IPS-18c (cell line): ENCODE measurements around the gene ZIC4.

Experiments
- H3K4me3 ChIP-seq: 2 replicates; pipeline ENCODE4 v1.7.0; 2013; ENCODE audit warnings: low read depth, mild to moderate bottlenecking, low read length, moderate library complexity; ENCODE audit not compliant: insufficient read depth
- H3K9me3 ChIP-seq: one replicate; pipeline ENCODE4 v1.6.1; 2013; ENCODE audit warnings: mild to moderate bottlenecking, low read length, moderate library complexity; ENCODE audit not compliant: control insufficient read depth, insufficient read depth

Gene ZIC4

DNA sequence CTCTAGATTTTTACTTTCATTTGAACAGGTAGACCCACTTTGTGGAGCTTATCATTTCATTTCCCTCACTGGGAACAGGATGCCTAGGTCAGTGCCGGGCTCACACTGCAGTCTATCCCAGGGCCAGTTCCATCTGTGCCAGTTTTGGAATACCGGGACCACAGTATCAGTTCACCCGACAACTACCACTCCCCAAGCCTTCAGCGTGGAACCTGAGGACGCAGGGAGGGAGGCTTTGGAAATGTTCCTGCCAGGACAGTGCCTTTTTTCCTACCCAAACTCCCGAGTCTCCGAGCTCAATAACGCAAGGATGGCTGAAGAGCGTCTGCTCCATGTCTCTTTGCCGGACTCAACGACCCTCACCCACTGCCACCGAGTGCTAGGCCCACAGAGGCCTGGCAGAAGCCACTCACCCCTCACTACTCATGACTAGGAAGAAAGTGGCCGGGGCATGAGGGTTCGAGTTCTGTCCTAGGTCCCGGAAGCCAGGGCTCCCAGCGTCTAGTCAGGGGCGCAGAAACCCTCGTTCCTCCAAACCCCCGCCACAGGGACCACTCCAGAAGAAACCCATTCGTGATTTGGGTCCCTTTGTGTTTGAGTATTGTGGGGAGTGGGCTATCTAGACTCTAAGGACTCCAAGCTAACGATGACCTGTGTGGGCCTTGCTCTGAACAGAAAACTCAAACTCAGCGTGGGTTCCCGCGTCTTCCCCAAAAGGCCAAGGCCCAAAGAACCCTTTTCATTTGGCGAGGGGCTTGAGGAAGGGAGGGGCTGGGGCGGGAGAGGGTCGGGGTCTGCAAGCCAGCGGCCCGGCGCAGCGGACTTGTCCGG, 14.2 kb upstream of the ZIC4 start:
- Histone ChIP-seq H3K9me3 (peaks cover 2% of the 10 kb centered on the region), H3K4me3 (peak overlapping the region; percentile 49)

DNA sequence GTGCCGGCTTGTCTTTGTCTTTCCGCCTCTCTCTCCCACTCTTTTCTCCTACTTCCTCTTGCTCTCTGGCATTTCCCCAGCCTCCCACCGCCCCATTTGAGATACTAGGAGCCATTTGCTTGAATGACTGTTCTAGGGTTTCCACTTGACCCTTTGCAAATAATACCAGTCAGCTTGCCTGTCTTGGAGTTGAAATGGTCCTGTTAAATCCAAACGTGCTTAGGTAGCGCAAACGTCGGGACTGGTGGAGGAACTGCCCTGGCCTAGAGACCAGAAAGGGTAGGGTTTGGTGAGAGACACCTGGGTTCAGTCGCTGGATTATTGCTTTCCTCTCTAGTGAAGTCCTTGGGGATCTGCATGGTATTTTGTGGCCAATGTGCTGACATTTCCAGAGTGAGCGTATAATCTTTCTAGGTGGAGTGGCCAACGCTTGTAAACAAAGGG, 13.5 kb upstream of the ZIC4 start:
- Histone ChIP-seq H3K9me3 (peaks cover 2% of the 10 kb centered on the region), H3K4me3 (peak overlapping the region; percentile 70)

DNA sequence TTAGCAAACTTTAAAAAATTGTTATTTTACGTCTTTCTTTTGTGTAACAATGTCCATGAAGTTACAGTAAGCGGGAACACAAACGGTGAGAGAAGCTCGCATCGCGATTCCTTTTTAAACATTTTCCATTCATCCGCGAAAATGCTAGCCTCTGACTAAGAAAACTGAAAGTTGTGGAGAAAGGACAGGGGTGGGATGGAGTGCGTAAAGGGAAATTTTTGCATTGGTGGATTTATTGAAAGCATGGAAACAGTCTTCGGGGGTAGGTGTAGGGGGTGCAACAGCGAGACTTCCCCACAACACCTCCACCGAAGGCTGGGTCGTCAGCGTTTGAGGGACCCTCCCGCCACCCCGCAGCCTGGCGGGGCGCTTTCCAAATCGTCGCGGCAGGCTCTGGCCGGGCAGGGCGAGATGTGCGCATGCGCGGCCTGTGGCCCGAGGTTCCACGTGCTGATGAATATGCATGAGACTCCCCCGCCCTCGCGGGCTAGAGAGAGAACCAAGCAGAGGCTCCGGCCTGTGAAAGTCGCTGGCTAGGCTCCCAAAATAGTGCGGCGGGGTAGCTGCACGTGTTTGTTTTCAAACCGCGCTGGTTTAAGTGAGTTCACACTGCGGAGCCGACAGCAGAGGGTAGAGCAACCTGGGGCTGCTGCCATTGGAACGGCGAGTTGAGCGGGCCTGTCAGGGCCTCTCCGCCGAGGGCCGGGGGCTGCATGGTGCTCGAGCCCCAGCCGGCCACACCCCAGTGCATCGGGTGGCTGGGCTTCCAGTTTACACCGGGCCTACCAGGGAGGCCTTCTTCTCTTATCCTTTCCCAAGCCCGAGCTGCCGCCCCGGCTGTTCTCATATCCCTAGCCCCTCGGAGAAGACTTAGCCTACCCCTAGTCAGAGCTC, 12.7 kb upstream of the ZIC4 start:
- H3K9me3 ChIP-seq = peaks cover 2% of the 10 kb centered on the region
- H3K4me3 ChIP-seq = peak overlapping the region; percentile 70

GRCh38 chr3:147418371-147418781, 12.0 kb upstream of the ZIC4 start:
- Histone ChIP-seq H3K4me3 (no peak overlapping the region; the same call in 1 of the 2 replicates), H3K9me3 (peaks cover 2% of the 10 kb centered on the region)

DNA sequence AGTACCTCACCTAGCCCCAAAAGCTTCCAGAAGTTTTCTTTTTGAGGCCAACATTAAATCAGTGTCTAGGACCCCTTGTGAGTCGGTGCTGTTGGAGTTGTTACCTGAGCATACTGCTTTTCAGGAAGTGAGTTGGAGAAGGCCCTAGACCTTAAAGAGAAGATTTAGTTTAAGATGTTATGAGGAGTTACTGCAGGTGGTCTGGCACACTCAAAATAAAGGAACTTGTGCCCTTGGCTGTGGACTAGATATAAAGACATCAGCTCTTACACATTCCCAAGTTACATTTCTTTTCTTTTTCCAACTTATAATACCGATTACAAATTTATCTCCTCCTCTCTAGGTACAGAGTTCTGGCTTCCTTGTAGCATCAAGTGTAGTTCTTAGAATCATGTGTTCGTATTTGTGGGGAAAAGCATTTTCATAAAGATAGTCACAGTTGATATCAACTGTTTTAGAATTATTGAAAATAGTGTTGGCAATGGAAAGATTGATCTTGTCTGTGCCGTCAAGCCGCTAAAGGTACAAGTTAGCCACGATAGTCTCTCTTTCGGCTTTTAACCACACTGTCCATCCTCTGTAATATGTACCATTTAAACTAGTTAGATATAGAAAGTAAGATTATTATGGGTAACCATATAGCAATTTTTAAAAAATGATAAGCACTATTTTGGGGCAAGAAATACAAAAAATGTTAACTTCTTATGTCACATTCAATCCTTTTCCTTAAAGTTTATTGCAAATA, 11.4 kb upstream of the ZIC4 start:
- H3K4me3 ChIP-seq = no peak overlapping the region
- peaks cover 2% of the 10 kb centered on the region for H3K9me3 ChIP-seq

GRCh38 chr3:147416931-147417330, 10.6 kb upstream of the ZIC4 start:
- peaks cover 2% of the 10 kb centered on the region for H3K9me3 ChIP-seq
- no peak overlapping the region for H3K4me3 ChIP-seq

- H3K9me3 ChIP-seq = peaks cover 2% of the 10 kb centered on the region
Observed at GRCh38 chr3:147415874-147416273, 9.5 kb upstream of the ZIC4 start.

DNA sequence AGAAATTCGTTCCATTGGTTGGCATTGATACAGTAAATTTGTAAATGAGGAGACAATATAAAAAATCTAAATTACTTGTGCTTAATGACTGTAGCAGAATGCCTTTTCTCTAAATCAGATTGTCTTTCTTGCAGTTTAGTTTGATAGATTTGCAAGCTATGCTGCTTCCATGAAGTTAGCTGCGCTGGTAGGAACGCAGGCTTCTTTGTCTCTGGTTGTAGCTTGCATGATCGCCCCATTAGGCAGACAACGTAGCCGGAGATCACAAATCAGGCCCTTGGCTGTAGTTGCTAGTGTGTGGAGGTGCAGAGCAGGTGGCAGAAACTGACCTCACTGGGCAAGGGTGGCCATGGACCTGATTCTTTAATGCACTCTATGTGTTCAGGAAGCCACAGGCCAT, 8.9 kb upstream of the ZIC4 start:
- H3K4me3 ChIP-seq = no peak overlapping the region
- no peaks in the 10 kb centered on the region for H3K9me3 ChIP-seq

More at GRCh38 chr3:147415874-147416273, 9.5 kb upstream of the ZIC4 start:
- H3K4me3 ChIP-seq = no peak overlapping the region

GRCh38 chr3:147414390-147415138, 8.2 kb upstream of the ZIC4 start:
- H3K9me3 ChIP-seq = no peaks in the 10 kb centered on the region
- H3K4me3 ChIP-seq = no peak overlapping the region

- Histone ChIP-seq H3K4me3 (peak overlapping the region; percentile 38; the same call in 1 of the 2 replicates), H3K9me3 (no peaks in the 10 kb centered on the region)
Observed at GRCh38 chr3:147413686-147414389, 7.5 kb upstream of the ZIC4 start.

DNA sequence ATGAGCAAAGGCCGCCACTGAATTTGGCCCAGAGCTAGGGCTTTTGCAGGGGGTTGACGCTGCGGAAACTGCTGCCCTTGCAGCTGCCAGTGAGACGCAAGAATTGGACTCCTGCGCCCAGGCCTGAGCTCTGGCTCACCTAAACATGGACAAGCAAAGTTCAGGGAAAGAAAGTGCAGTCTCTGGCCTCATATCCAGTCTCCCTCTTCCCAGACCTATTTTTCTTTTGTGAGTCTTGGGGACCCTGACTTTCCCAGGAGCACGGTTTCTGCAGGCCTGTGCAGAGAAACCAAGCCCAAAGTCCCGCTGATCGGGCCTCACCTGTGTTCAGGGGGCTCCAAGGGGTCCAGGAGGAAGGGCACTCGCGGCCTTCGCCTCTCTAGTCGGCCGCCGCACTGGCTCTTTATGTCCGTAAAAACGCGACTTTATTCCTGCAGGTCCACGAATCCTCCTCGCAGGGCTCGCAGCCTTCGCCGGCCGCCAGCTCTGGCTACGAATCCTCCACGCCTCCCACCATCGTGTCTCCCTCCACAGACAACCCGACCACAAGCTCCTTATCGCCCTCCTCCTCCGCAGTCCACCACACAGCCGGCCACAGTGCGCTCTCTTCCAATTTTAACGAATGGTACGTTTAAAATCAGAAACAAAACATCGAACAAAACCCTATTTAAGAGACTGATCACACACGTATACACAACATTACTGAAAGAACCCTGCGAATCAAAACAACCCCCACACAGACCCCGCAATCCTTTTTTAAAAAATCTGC, 6.8 kb upstream of the ZIC4 start:
- H3K4me3 ChIP-seq = peak overlapping the region; percentile 38
- no peaks in the 10 kb centered on the region for H3K9me3 ChIP-seq

DNA sequence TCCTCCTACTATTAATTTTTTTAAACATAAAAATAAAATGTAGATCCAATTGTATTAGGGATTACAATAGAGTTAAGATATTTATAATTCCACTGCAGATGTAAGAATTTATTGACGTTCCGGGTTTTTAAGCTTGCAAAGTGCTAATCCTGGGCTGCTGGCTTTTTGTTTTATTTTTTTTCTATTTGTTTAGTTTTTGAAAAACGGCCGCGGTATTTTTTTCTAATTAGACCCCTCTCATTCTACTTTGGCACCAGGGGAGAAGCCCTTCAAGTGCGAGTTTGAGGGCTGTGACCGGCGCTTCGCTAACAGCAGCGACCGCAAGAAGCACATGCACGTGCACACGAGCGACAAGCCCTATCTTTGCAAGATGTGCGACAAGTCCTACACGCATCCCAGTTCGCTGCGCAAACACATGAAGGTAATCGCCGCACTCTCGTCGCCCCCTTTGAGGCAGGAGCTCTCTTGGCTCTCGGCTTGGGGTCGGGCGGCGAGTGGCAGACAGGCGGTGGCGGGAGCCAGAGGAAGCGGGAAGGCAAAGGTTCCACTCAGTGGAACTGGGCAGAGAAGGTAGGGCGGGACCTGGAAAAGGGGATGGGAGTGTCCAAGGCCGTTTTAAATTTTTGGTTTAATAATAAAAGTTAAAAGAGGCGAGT, 6.0 kb upstream of the ZIC4 start:
- Histone ChIP-seq H3K9me3 (no peaks in the 10 kb centered on the region), H3K4me3 (peak overlapping the region; percentile 38)

DNA sequence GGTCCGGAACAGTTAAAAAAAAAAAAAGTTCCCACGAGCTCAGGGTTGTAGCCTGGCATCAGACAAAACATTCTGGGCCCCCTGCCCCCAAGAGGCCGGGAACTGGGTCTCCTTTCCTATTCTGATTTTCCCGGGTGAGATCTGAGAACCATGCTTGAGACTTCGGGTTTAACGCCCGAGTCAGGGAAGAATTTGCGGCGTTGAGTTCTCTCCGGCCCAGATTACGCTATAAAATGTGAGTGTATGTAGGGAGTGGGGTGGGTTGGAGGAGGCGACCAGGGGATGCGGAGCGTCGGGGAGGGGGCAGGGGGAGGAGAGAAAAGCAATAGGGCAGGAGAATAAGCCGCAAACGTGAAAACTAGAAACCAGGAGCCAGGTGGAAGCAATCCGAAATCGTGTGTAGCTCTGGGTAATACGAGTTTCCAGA, 5.5 kb upstream of the ZIC4 start:
- Histone ChIP-seq H3K4me3 (no peak overlapping the region), H3K9me3 (no peaks in the 10 kb centered on the region)

DNA sequence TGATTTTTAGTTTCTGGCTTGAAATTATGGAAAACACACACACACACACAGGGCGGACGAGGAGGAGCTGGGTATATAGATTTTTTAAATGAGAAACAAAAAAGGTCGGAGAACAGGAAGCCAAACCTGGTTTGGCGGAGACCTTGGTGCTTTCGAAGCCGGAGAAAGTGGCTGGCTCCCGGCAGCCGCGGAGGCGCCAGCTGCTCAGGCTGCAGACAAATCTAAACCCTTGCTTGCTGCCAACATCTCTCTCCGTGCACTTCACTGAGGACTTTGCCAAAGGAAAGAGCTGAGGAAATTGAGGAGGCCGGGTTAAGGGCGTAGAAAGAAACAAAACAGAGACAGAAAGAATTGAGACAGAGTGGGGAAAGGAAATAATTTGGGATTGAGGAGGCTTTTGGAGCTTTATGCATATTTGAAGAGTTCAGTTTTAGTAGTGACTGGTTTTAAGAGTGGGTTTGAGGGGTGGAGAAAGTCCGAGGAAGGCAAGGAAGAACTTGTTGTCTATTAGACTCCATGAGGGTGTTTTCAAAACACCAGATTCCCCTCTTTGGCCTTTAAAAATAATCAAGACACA, 5.0 kb upstream of the ZIC4 start:
- Histone ChIP-seq H3K4me3 (0 out of 2 replicates have a peak overlapping the region, but pooled peaks have one; percentile 53), H3K9me3 (no peaks in the 10 kb centered on the region)
